Measurements from ENCODE around the gene DHRSX.

- TF ChIP-seq CTCF (conservative IDR thresholded peaks at IDR 0.05 in 1 of 2, IDR thresholded peaks at IDR 0.05 in 1 of 2; ENCODE audit: extremely low read depth in 1 of 2, insufficient read depth in 1 of 2, low read depth in 1 of 2, low read length in 2 of 2) (no peak), EZH2 (IDR thresholded peaks at IDR 0.05; ENCODE audit: borderline replicate concordance, low read length) (no peak)
Measured at GRCh38 chrX:2445662-2446623, 54.8 kb downstream of the DHRSX start.
